ENCODE results near the gene SLC4A4. TPM values are rescaled to one million over a fixed set of nuclear protein-coding genes. Genes with fewer than 3 reads are reported as not detected.

SLC4A4 gene
- total RNA-seq, 2 donors from 2014 or later, result 99.0 to 124 TPM

DNA sequence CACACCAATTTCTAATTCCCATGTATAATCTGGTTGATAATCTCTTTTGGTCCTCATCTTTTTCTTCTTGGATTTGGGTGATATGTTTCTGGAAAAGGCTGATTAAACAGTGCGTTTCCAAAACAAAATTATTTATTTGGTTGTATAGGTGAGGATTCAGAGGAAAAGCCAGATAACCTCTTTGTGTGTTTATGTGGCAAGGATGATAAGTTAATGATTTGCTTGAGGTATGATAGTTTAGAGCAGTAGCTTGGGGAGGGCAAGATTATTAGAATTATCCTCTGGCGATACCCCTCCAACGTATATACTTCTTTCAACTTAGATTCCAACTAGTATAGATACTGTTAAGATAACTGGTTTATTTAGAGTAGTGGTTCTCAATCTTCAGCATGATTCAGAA, 53.3 kb downstream of the SLC4A4 start:
- H3K27me3 ChIP-seq, result no peaks in the 10 kb centered on the region
- H3K27ac ChIP-seq, result no peak overlapping the region
- H3K4me3 ChIP-seq, result no peak overlapping the region
- DNase-seq, result no peak
- intact Hi-C loops (cut with DNase I), result no loop called here
- no peak for TF ChIP-seq CTCF (IDR thresholded peaks at IDR 0.05)
- H3K9ac ChIP-seq (ENCODE audit: low read depth in 2 of 2, low read length in 2 of 2), result no peak overlapping the region
- no peaks in the 10 kb centered on the region for H3K9me3 ChIP-seq
- no peaks in the 10 kb centered on the region for H3K36me3 ChIP-seq
- no peaks in the 10 kb centered on the region for H3K4me1 ChIP-seq

GRCh38 chr4:71396382-71396781, 57.6 kb downstream of the SLC4A4 start:
- H3K9ac ChIP-seq (ENCODE audit: low read depth in 2 of 2, low read length in 2 of 2), result no peak overlapping the region
- no peaks in the 10 kb centered on the region for H3K36me3 ChIP-seq
- H3K27me3 ChIP-seq, result no peaks in the 10 kb centered on the region
- H3K27ac ChIP-seq, result no peak overlapping the region
- intact Hi-C loops (cut with DNase I), result no loop called here
- H3K4me3 ChIP-seq, result no peak overlapping the region
- no peak for DNase-seq
- no peak for TF ChIP-seq CTCF (IDR thresholded peaks at IDR 0.05)
- H3K9me3 ChIP-seq, result no peaks in the 10 kb centered on the region
- no peaks in the 10 kb centered on the region for H3K4me1 ChIP-seq

DNA sequence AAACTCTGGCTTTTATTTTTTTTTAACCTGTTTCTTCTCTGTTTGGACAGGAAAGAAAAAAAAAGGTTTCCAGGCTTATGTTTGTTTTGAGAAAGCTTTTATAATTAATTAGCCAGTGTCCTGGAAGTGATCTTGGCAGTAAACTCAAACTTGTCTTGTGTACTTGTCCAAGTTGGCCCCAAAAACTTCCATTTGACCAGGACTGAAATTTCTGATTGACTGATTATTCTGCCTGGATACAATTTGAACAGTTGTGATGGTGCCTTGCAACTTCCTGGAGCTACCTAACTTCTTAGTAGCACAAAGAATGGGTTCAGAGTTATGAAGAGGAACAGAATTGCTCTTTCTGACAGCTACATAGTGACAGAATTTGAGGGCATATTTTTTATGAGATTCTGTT, 62.0 kb downstream of the SLC4A4 start:
- Histone ChIP-seq H3K4me3 (no peak overlapping the region), H3K4me1 (no peaks in the 10 kb centered on the region), H3K9me3 (no peaks in the 10 kb centered on the region), H3K9ac (ENCODE audit: low read depth in 2 of 2, low read length in 2 of 2) (no peak overlapping the region), H3K36me3 (no peaks in the 10 kb centered on the region), H3K27me3 (no peaks in the 10 kb centered on the region), H3K27ac (no peak overlapping the region)
- no peak for DNase-seq
- intact Hi-C loops (cut with DNase I), result no loop called here
- no peak for TF ChIP-seq CTCF (IDR thresholded peaks at IDR 0.05)

DNA sequence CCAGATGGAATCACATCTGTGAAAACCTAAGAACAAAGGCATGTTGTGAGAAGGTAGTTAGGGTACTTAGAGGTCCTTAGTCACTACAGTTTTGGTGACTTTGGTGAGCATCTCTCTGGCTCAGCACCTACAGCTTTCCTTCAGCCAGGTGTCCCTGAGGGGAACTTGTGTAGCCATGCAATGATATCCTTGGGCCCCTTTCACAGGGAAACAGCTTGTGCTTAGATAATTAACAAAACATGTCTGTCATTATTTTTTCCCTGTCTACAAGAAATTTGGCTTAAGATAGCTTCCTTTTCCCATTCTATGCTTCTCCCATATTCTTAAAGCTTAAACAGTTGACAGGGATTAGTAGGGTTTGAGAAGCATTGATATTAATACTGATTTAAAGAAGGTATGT, 63.8 kb downstream of the SLC4A4 start:
- intact Hi-C loops (cut with DNase I), result no loop called here
- no peak for TF ChIP-seq CTCF (IDR thresholded peaks at IDR 0.05)
- H3K27ac ChIP-seq, result no peak overlapping the region
- H3K4me1 ChIP-seq, result no peaks in the 10 kb centered on the region
- no peak overlapping the region for H3K4me3 ChIP-seq
- no peak for DNase-seq
- no peak overlapping the region for H3K9ac ChIP-seq (ENCODE audit: low read depth in 2 of 2, low read length in 2 of 2)
- H3K36me3 ChIP-seq, result no peaks in the 10 kb centered on the region
- H3K27me3 ChIP-seq, result no peaks in the 10 kb centered on the region
- H3K9me3 ChIP-seq, result no peaks in the 10 kb centered on the region

GRCh38 chr4:71404049-71404448, 65.2 kb downstream of the SLC4A4 start:
- no peak for TF ChIP-seq CTCF (IDR thresholded peaks at IDR 0.05)
- no peaks in the 10 kb centered on the region for H3K27me3 ChIP-seq
- no peaks in the 10 kb centered on the region for H3K9me3 ChIP-seq
- intact Hi-C loops (cut with DNase I), result no loop called here
- no peak overlapping the region for H3K4me3 ChIP-seq
- no peaks in the 10 kb centered on the region for H3K4me1 ChIP-seq
- no peaks in the 10 kb centered on the region for H3K36me3 ChIP-seq
- DNase-seq, result no peak
- no peak overlapping the region for H3K9ac ChIP-seq (ENCODE audit: low read depth in 2 of 2, low read length in 2 of 2)
- H3K27ac ChIP-seq, result no peak overlapping the region

GRCh38 chr4:71405791-71406190, 67.0 kb downstream of the SLC4A4 start:
- Histone ChIP-seq H3K9ac (ENCODE audit: low read depth in 2 of 2, low read length in 2 of 2) (no peak overlapping the region), H3K4me3 (no peak overlapping the region), H3K27ac (no peak overlapping the region), H3K9me3 (no peaks in the 10 kb centered on the region), H3K4me1 (no peaks in the 10 kb centered on the region), H3K36me3 (no peaks in the 10 kb centered on the region), H3K27me3 (no peaks in the 10 kb centered on the region)
- no peak for TF ChIP-seq CTCF (IDR thresholded peaks at IDR 0.05)
- intact Hi-C loops (cut with DNase I), result no loop called here
- no peak for DNase-seq

All from colonic mucosa (tissue), 4 donors.